ENCODE results near the gene HPS6. TPM values are rescaled to one million over a fixed set of nuclear protein-coding genes. Genes with fewer than 3 reads are reported as not detected.
"Not testable (repeated sequence)": the region's sequence is repeated elsewhere in the genome, so short reads cannot be mapped to it uniquely, and the experiment has no call there.

Gene HPS6
- total RNA-seq, 1 experiment from 2014 or later, result 18.7 TPM

DNA sequence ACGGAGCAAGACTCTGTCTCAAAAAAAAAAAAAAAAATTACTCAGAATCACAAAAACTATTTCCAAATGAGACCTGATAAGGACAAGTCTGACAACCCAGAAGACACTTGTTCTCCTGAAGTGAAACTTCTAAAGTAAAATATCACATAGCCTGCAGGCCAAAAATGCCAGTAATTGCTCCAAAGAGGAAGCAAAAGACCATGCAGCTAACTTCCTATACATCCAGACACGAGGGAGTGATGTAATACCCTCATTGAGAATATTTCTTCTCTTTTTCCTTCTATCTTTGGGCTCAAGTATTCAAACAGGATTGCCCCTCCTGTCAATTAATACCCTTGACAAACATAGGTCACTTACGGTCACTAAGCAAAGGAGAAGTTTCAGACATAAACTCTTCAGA is 40.4 kb upstream of the HPS6 start (continued):
- TF ChIP-seq, protein P1, sequence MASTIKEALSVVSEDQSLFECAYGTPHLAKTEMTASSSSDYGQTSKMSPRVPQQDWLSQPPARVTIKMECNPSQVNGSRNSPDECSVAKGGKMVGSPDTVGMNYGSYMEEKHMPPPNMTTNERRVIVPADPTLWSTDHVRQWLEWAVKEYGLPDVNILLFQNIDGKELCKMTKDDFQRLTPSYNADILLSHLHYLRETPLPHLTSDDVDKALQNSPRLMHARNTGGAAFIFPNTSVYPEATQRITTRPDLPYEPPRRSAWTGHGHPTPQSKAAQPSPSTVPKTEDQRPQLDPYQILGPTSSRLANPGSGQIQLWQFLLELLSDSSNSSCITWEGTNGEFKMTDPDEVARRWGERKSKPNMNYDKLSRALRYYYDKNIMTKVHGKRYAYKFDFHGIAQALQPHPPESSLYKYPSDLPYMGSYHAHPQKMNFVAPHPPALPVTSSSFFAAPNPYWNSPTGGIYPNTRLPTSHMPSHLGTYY (CRISPR knock-in tag; IDR thresholded peaks at IDR 0.05), result no peak
- TF ChIP-seq NFYB (CRISPR knock-in tag; conservative IDR thresholded peaks at IDR 0.05; ENCODE audit: low read depth), result no peak
- TF ChIP-seq TEAD1 (CRISPR knock-in tag; IDR thresholded peaks at IDR 0.05), result no peak
- TF ChIP-seq, protein P2, sequence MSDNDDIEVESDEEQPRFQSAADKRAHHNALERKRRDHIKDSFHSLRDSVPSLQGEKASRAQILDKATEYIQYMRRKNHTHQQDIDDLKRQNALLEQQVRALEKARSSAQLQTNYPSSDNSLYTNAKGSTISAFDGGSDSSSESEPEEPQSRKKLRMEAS (CRISPR knock-in tag; IDR thresholded peaks at IDR 0.05), result no peak

DNA sequence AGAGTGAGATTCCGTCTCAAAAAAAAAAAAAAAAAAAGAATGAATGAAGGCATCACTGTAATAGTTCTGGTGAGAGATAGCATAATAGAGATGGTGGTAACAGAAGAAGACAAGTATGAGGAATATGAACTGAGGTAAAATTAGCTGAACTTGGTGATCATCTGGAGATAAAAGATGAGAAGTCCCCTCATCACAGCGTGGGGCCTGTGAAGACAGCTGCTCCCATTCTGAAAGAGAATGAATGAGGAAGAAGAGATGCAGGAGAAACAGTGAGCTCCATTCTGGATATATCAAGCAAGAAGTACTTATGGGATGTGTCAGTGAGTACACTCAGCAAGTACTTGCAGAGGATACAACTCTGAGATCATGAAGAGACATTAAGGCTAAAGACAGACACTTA is 37.9 kb upstream of the HPS6 start:
- TF ChIP-seq HMGA2 (CRISPR knock-in tag; IDR thresholded peaks at IDR 0.05) (no peak), CREB1 (CRISPR knock-in tag; IDR thresholded peaks at IDR 0.05) (no peak), ETV6 (CRISPR knock-in tag; IDR thresholded peaks at IDR 0.05) (no peak)
- TF ChIP-seq, protein P3, sequence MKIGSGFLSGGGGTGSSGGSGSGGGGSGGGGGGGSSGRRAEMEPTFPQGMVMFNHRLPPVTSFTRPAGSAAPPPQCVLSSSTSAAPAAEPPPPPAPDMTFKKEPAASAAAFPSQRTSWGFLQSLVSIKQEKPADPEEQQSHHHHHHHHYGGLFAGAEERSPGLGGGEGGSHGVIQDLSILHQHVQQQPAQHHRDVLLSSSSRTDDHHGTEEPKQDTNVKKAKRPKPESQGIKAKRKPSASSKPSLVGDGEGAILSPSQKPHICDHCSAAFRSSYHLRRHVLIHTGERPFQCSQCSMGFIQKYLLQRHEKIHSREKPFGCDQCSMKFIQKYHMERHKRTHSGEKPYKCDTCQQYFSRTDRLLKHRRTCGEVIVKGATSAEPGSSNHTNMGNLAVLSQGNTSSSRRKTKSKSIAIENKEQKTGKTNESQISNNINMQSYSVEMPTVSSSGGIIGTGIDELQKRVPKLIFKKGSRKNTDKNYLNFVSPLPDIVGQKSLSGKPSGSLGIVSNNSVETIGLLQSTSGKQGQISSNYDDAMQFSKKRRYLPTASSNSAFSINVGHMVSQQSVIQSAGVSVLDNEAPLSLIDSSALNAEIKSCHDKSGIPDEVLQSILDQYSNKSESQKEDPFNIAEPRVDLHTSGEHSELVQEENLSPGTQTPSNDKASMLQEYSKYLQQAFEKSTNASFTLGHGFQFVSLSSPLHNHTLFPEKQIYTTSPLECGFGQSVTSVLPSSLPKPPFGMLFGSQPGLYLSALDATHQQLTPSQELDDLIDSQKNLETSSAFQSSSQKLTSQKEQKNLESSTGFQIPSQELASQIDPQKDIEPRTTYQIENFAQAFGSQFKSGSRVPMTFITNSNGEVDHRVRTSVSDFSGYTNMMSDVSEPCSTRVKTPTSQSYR (CRISPR knock-in tag; IDR thresholded peaks at IDR 0.05), result no peak
- TF ChIP-seq, protein P4, sequence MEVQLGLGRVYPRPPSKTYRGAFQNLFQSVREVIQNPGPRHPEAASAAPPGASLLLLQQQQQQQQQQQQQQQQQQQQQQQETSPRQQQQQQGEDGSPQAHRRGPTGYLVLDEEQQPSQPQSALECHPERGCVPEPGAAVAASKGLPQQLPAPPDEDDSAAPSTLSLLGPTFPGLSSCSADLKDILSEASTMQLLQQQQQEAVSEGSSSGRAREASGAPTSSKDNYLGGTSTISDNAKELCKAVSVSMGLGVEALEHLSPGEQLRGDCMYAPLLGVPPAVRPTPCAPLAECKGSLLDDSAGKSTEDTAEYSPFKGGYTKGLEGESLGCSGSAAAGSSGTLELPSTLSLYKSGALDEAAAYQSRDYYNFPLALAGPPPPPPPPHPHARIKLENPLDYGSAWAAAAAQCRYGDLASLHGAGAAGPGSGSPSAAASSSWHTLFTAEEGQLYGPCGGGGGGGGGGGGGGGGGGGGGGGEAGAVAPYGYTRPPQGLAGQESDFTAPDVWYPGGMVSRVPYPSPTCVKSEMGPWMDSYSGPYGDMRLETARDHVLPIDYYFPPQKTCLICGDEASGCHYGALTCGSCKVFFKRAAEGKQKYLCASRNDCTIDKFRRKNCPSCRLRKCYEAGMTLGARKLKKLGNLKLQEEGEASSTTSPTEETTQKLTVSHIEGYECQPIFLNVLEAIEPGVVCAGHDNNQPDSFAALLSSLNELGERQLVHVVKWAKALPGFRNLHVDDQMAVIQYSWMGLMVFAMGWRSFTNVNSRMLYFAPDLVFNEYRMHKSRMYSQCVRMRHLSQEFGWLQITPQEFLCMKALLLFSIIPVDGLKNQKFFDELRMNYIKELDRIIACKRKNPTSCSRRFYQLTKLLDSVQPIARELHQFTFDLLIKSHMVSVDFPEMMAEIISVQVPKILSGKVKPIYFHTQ (CRISPR knock-in tag; IDR thresholded peaks at IDR 0.05), result no peak
- TF ChIP-seq, protein P1 (CRISPR knock-in tag; IDR thresholded peaks at IDR 0.05), result no peak
- Mint-ChIP-seq H3K9me3 (no peaks in the 10 kb centered on the region), H3K27me3 (ENCODE audit: low read depth) (no peaks in the 10 kb centered on the region), H3K4me1 (peaks cover 7% of the 10 kb centered on the region), H3K4me3 (no peak overlapping the region), H3K36me3 (peaks cover 44% of the 10 kb centered on the region), H3K27ac (no peak overlapping the region)
- no peak for DNase-seq (ENCODE audit: low spot score)
- POLR2A ChIA-PET, result no interaction called here
- CTCF ChIA-PET, result interaction anchor here (0.9 to 1.6 kb wide), 5 partner anchors 18 to 186 kb away, joined by 3 to 13 read pairs (median 4); partner anchors contain the start of gene KCNIP2
- no peak for ATAC-seq

DNA sequence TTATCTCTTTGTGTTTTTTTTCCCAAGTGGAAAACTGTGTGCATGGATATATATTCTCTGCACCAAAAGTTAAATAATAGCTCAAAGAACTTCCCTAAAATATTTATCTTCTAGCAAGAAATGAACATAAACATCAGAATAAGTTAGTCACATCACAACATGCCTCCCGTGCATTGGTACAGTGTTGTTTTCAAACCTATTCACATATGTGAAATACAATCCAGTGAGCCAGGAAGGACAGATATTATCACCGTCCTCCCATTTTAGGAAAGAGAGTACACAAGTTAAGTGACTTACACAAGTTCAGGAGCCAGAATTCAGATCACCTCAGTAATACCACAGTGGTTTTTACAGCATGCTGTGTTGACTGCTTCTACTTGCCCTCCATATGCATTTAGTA is 31.4 kb upstream of the HPS6 start:
- H3K4me3 Mint-ChIP-seq, result no peak overlapping the region
- H3K27me3 Mint-ChIP-seq (ENCODE audit: low read depth), result no peaks in the 10 kb centered on the region
- ChIA-PET POLR2A (no interaction called here), CTCF (interaction anchor here (1.2 to 2.1 kb wide), 4 partner anchors 24 to 194 kb away, joined by 3 to 7 read pairs (median 6); no protein-coding TSS in a partner anchor)
- H3K27ac Mint-ChIP-seq, result no peak overlapping the region
- H3K4me1 Mint-ChIP-seq, result no peaks in the 10 kb centered on the region
- TF ChIP-seq, protein P5, sequence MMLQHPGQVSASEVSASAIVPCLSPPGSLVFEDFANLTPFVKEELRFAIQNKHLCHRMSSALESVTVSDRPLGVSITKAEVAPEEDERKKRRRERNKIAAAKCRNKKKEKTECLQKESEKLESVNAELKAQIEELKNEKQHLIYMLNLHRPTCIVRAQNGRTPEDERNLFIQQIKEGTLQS (CRISPR knock-in tag; conservative IDR thresholded peaks at IDR 0.05), result no peak
- TF ChIP-seq NFE2L1 (CRISPR knock-in tag; IDR thresholded peaks at IDR 0.05) (no peak), JUN (CRISPR knock-in tag; IDR thresholded peaks at IDR 0.05) (no peak), NFYB (CRISPR knock-in tag; conservative IDR thresholded peaks at IDR 0.05; ENCODE audit: low read depth) (no peak)
- 0 out of 2 replicates have a peak, but pooled peaks cover 3% of the 10 kb centered on the region for H3K9me3 Mint-ChIP-seq
- ATAC-seq, result no peak
- H3K36me3 Mint-ChIP-seq, result peaks cover 72% of the 10 kb centered on the region
- no peak for DNase-seq (ENCODE audit: low spot score)

DNA sequence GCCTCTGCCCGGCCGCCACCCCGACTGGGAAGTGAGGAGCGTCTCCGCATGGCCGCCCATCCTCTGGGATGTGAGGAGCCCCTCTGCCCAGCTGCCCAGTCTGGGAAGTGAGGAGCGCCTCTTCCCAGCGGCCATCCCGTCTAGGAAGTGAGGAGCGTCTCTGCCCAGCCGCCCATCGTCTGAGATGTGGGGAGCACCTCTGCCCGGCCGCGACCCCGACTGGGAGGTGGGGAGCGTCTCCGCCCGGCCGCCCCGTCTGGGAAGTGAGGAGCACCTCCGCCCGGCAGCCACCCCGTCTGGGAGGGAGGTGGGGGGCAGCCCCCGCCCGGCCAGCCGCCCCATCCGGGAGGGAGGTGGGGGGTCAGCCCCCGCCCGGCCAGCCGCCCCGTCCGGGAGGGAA is 29.3 kb upstream of the HPS6 start:
- ATAC-seq; H3K27ac Mint-ChIP-seq; H3K27me3 Mint-ChIP-seq (ENCODE audit: low read depth); DNase-seq (ENCODE audit: low spot score); H3K4me1 Mint-ChIP-seq; H3K4me3 Mint-ChIP-seq; H3K9me3 Mint-ChIP-seq; CTCF ChIA-PET: not testable (repeated sequence)
- H3K36me3 Mint-ChIP-seq, result peaks cover 71% of the 10 kb centered on the region
- POLR2A ChIA-PET, result interaction anchor here (0.6 kb wide), 2 partner anchors 8 to 384 kb away, joined by 3 to 4 read pairs; no protein-coding TSS in a partner anchor

All from WTC11 (cell line).